IPS-20b (cell line): ENCODE data around the gene HELZ2.
"Not testable (repeated sequence)": the region's sequence is repeated elsewhere in the genome, so short reads cannot be mapped to it uniquely, and the experiment has no call there.

ENCODE experiments used
- H3K27ac ChIP-seq: one replicate; pipeline ENCODE4 v1.5.1; 2013; ENCODE audit warnings: low read length
- H3K27me3 ChIP-seq: 2 replicates; pipeline ENCODE4 v1.6.1; 2013; ENCODE audit warnings: mild to moderate bottlenecking, low read length, inconsistent platforms; ENCODE audit not compliant: insufficient read depth
- H3K36me3 ChIP-seq: 2 replicates; pipeline ENCODE4 v1.6.1; 2013; ENCODE audit warnings: low read depth, mild to moderate bottlenecking, inconsistent platforms, low read length, moderate library complexity; ENCODE audit not compliant: insufficient read depth
- H3K4me1 ChIP-seq: 2 replicates; pipeline ENCODE4 v1.6.1; 2013; ENCODE audit warnings: mild to moderate bottlenecking, control low read depth, inconsistent platforms, low read length, moderate library complexity; ENCODE audit not compliant: insufficient read depth
- H3K4me3 ChIP-seq: 2 replicates; pipeline ENCODE4 v1.5.1; 2013; ENCODE audit warnings: mild to moderate bottlenecking, low read length, inconsistent platforms
- H3K9ac ChIP-seq: 2 replicates; pipeline ENCODE4 v1.6.1; 2013; ENCODE audit warnings: low read depth, mild to moderate bottlenecking, inconsistent platforms, low read length, moderate library complexity
- H3K9me3 ChIP-seq: 2 replicates; pipeline ENCODE4 v1.6.1; 2013; ENCODE audit warnings: mild to moderate bottlenecking, low read depth, low read length, inconsistent platforms; ENCODE audit not compliant: insufficient read depth

HELZ2 gene

GRCh38 chr20:63573647-63574131 lies 350 bp downstream of the HELZ2 start:
- H3K27ac ChIP-seq: no peak overlapping the region
- H3K9ac ChIP-seq: peak overlapping the region; percentile 61; the same call in 1 of the 2 replicates
- H3K36me3 ChIP-seq: no peaks in the 10 kb centered on the region
- H3K9me3 ChIP-seq: no peaks in the 10 kb centered on the region
- H3K4me3 ChIP-seq: peak overlapping the region; percentile 71
- peaks cover 7% of the 10 kb centered on the region; the same call in 1 of the 2 replicates for H3K27me3 ChIP-seq
- no peaks in the 10 kb centered on the region for H3K4me1 ChIP-seq

- Histone ChIP-seq H3K27ac (no peak overlapping the region), H3K4me1 (no peaks in the 10 kb centered on the region), H3K27me3 (peaks cover 7% of the 10 kb centered on the region; the same call in 1 of the 2 replicates), H3K9me3 (no peaks in the 10 kb centered on the region), H3K36me3 (no peaks in the 10 kb centered on the region), H3K4me3 (peak overlapping the region; percentile 71; the same call in 1 of the 2 replicates), H3K9ac (peak overlapping the region; percentile 61; the same call in 1 of the 2 replicates)
Observed at GRCh38 chr20:63572788-63573646, 1.0 kb downstream of the HELZ2 start.

- H3K27me3 ChIP-seq: peaks cover 7% of the 10 kb centered on the region; the same call in 1 of the 2 replicates
- H3K9me3 ChIP-seq: no peaks in the 10 kb centered on the region
- H3K4me1 ChIP-seq: no peaks in the 10 kb centered on the region
- H3K9ac ChIP-seq: no peak overlapping the region
- H3K4me3 ChIP-seq: no peak overlapping the region
- H3K36me3 ChIP-seq: no peaks in the 10 kb centered on the region
- no peak overlapping the region for H3K27ac ChIP-seq
Observed at GRCh38 chr20:63572071-63572787, 1.8 kb downstream of the HELZ2 start.

- not testable (repeated sequence) for H3K9ac ChIP-seq, H3K9me3 ChIP-seq, H3K36me3 ChIP-seq, H3K4me3 ChIP-seq, H3K4me1 ChIP-seq, H3K27me3 ChIP-seq, H3K27ac ChIP-seq
Observed at GRCh38 chr20:63571087-63571478, 3.0 kb downstream of the HELZ2 start.

GRCh38 chr20:63570281-63571086 lies 3.6 kb downstream of the HELZ2 start:
- Histone ChIP-seq H3K4me3 (no peak overlapping the region), H3K27me3 (peaks cover 7% of the 10 kb centered on the region; the same call in 1 of the 2 replicates)

GRCh38 chr20:63568986-63569949 lies 4.8 kb downstream of the HELZ2 start:
- Histone ChIP-seq H3K9me3 (no peaks in the 10 kb centered on the region), H3K36me3 (no peaks in the 10 kb centered on the region), H3K4me1 (no peaks in the 10 kb centered on the region), H3K27me3 (peaks cover 7% of the 10 kb centered on the region; the same call in 1 of the 2 replicates), H3K9ac (no peak overlapping the region), H3K4me3 (no peak overlapping the region), H3K27ac (no peak overlapping the region)

More at GRCh38 chr20:63570281-63571086, 3.6 kb downstream of the HELZ2 start:
- no peaks in the 10 kb centered on the region for H3K36me3 ChIP-seq
- H3K27ac ChIP-seq: no peak overlapping the region
- H3K9ac ChIP-seq: no peak overlapping the region
- H3K4me1 ChIP-seq: no peaks in the 10 kb centered on the region
- no peaks in the 10 kb centered on the region for H3K9me3 ChIP-seq

- H3K4me1 ChIP-seq: no peaks in the 10 kb centered on the region
- no peak overlapping the region for H3K9ac ChIP-seq
- H3K36me3 ChIP-seq: no peaks in the 10 kb centered on the region
- no peaks in the 10 kb centered on the region for H3K9me3 ChIP-seq
- H3K27me3 ChIP-seq: peaks cover 3% of the 10 kb centered on the region; the same call in 1 of the 2 replicates
- no peak overlapping the region for H3K4me3 ChIP-seq
- H3K27ac ChIP-seq: no peak overlapping the region
Observed at GRCh38 chr20:63568170-63568981, 5.7 kb downstream of the HELZ2 start.

GRCh38 chr20:63567386-63568169 lies 6.5 kb downstream of the HELZ2 start:
- H3K4me1 ChIP-seq: no peaks in the 10 kb centered on the region
- H3K4me3 ChIP-seq: no peak overlapping the region
- no peak overlapping the region for H3K27ac ChIP-seq

GRCh38 chr20:63567136-63567385 lies 7.0 kb downstream of the HELZ2 start:
- H3K4me1 ChIP-seq: no peaks in the 10 kb centered on the region
- no peaks in the 10 kb centered on the region for H3K36me3 ChIP-seq

More at GRCh38 chr20:63567386-63568169, 6.5 kb downstream of the HELZ2 start:
- Histone ChIP-seq H3K9ac (no peak overlapping the region), H3K27me3 (no peaks in the 10 kb centered on the region), H3K36me3 (no peaks in the 10 kb centered on the region), H3K9me3 (no peaks in the 10 kb centered on the region)

More at GRCh38 chr20:63567136-63567385, 7.0 kb downstream of the HELZ2 start:
- H3K4me3 ChIP-seq: no peak overlapping the region
- no peak overlapping the region for H3K27ac ChIP-seq
- H3K9ac ChIP-seq: no peak overlapping the region
- H3K9me3 ChIP-seq: no peaks in the 10 kb centered on the region
- no peaks in the 10 kb centered on the region for H3K27me3 ChIP-seq
